Measurements from ENCODE around the gene NKG7.

DNA sequence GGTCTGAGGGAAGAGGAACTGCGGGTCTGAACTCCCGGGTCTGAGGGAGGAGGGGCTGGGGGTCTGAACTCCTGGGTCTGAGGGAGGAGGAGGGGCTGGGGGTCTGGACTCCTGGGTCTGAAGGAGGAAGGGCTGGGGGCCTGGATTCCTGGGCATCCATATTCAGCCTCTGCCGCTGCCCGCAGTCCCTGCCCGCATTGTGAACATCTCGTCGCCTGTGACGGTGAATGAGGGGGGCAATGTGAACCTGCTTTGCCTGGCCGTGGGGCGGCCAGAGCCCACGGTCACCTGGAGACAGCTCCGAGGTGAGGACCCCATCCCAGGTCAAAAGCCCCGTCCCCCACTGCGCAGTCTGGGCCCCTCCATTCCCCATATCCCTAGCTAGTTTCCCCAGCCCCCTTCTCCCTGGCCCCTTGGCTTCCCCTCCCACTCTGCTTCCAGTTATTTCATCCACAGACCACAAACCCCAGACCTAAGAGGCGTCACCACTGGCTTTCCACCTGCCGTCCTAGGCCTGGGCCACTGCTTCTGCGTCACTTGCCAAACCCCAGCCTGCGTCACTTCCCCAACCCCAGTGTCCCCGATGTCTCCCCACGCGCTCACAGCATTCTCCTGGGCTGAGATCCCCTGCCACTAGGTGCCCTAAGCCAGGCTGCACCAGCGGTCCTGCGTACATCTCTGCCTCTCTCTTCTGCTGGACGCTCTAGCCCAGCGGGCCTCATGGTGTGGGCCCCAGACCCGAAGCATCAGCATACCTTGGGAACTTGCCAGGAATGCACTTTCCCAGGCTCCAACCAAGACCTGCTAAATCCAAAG, 47.1 kb downstream of the NKG7 start:
- TF ChIP-seq, protein P1, sequence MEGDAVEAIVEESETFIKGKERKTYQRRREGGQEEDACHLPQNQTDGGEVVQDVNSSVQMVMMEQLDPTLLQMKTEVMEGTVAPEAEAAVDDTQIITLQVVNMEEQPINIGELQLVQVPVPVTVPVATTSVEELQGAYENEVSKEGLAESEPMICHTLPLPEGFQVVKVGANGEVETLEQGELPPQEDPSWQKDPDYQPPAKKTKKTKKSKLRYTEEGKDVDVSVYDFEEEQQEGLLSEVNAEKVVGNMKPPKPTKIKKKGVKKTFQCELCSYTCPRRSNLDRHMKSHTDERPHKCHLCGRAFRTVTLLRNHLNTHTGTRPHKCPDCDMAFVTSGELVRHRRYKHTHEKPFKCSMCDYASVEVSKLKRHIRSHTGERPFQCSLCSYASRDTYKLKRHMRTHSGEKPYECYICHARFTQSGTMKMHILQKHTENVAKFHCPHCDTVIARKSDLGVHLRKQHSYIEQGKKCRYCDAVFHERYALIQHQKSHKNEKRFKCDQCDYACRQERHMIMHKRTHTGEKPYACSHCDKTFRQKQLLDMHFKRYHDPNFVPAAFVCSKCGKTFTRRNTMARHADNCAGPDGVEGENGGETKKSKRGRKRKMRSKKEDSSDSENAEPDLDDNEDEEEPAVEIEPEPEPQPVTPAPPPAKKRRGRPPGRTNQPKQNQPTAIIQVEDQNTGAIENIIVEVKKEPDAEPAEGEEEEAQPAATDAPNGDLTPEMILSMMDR (IDR thresholded peaks at IDR 0.05), result no peak
- TF ChIP-seq POLR2A (IDR thresholded peaks at IDR 0.05) (no peak), POLR2AphosphoS5 (IDR thresholded peaks at IDR 0.05) (no peak), EP300 (IDR thresholded peaks at IDR 0.05) (no peak)

Measured in suprapubic skin (tissue), 4 donors.